ENCODE results near the gene EPS15. TPM values are rescaled to one million over a fixed set of nuclear protein-coding genes. Genes with fewer than 3 reads are reported as not detected.

The EPS15 gene
- total and polyA plus RNA-seq, 12 donors, result 12.4 to 81.4 (median 63.0) TPM

DNA sequence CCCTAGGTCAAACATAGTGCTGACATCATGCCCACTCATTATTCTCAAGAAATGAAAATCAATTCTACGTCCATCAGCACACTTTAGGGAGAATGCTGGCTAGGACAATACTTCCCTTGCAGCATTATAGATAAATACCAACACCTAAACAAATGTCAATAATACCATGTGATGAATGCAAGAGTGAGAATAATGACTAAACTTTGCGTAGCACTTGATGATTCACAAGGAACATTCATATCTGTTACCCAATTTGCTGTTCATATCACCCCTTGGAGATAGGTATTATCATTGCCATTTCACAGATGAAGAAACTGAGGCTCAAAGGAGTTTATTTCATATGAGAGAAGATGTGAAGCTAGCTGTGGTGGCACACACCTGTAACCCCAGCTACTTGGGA is 24.8 kb upstream of the EPS15 start:
- intact Hi-C loops (cut with DNase I), result no loop called here
- Histone ChIP-seq H3K9me3 (no peaks in the 10 kb centered on the region), H3K27ac (no peak overlapping the region), H3K36me3 (no peaks in the 10 kb centered on the region), H3K4me1 (peaks cover 0 to 6% (median 0%) of the 10 kb centered on the region in 9 donors), H3K4me3 (no peak overlapping the region), H3K27me3 (no peaks in the 10 kb centered on the region)
- no peak for DNase-seq
- TF ChIP-seq, protein P1, sequence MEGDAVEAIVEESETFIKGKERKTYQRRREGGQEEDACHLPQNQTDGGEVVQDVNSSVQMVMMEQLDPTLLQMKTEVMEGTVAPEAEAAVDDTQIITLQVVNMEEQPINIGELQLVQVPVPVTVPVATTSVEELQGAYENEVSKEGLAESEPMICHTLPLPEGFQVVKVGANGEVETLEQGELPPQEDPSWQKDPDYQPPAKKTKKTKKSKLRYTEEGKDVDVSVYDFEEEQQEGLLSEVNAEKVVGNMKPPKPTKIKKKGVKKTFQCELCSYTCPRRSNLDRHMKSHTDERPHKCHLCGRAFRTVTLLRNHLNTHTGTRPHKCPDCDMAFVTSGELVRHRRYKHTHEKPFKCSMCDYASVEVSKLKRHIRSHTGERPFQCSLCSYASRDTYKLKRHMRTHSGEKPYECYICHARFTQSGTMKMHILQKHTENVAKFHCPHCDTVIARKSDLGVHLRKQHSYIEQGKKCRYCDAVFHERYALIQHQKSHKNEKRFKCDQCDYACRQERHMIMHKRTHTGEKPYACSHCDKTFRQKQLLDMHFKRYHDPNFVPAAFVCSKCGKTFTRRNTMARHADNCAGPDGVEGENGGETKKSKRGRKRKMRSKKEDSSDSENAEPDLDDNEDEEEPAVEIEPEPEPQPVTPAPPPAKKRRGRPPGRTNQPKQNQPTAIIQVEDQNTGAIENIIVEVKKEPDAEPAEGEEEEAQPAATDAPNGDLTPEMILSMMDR (IDR thresholded peaks at IDR 0.05), result no peak
- ATAC-seq, result no peak
- WGBS, 2 donors, result 94 to 96% methylated on average over 2 of the region's 2 CpGs

GRCh38 chr1:51542158-51542953 is 23.3 kb upstream of the EPS15 start:
- Histone ChIP-seq H3K4me1 (no peaks in the 10 kb centered on the region), H3K27ac (no peak overlapping the region), H3K4me3 (no peak overlapping the region), H3K36me3 (no peaks in the 10 kb centered on the region), H3K27me3 (no peaks in the 10 kb centered on the region), H3K9me3 (peaks cover 0 to 4% (median 0%) of the 10 kb centered on the region in 11 donors)
- ATAC-seq, result no peak
- 85 to 86% methylated on average over 4 of the region's 4 CpGs for WGBS, 2 donors
- intact Hi-C loops (cut with DNase I), result no loop called here
- TF ChIP-seq, protein P1 (IDR thresholded peaks at IDR 0.05), result no peak
- no peak for DNase-seq

GRCh38 chr1:51541313-51542050 is 22.4 kb upstream of the EPS15 start:
- TF ChIP-seq, protein P1 (IDR thresholded peaks at IDR 0.05), result no peak
- peaks cover 0 to 9% (median 0%) of the 10 kb centered on the region in 11 donors for H3K9me3 ChIP-seq
- no peak overlapping the region for H3K27ac ChIP-seq
- no peaks in the 10 kb centered on the region for H3K27me3 ChIP-seq
- ATAC-seq (no peak), DNase-seq (no peak)
- no peaks in the 10 kb centered on the region for H3K4me1 ChIP-seq
- 82 to 83% methylated on average over 2 of the region's 2 CpGs for WGBS, 2 donors
- H3K36me3 ChIP-seq, result no peaks in the 10 kb centered on the region
- intact Hi-C loops (cut with DNase I), result no loop called here
- H3K4me3 ChIP-seq, result no peak overlapping the region

DNA sequence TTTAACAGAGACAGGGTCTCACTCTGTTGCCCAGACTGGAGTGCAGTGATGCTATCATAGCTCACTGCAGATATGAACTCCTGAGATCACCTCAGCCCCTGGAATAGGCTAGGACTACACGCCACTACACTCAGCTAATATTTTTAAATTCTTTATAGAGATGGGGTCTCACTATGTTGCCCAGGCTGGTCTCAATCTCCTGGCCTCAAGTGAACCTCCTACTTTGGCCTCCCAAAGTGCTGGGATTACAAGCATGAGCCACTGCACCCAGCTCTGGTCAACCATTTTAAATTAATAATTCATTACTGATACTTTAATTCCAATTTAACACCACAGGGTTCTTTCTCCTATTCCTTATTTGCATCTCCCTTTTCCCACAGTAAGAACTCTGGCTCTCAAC is 18.5 kb upstream of the EPS15 start:
- DNase-seq, result no peak
- no peak for ATAC-seq
- H3K36me3 ChIP-seq, result no peaks in the 10 kb centered on the region
- TF ChIP-seq, protein P1 (IDR thresholded peaks at IDR 0.05), result no peak
- no peaks in the 10 kb centered on the region for H3K27me3 ChIP-seq
- H3K4me1 ChIP-seq, result peaks cover 0 to 11% (median 6%) of the 10 kb centered on the region in 9 donors
- intact Hi-C loops (cut with DNase I), result loop anchor here in 2 of 10 donors (10.0 kb wide), 2 partner anchors 133 to 193 kb away; no protein-coding TSS in a partner anchor
- WGBS, 2 donors, result 85 to 98% methylated on average over 1 of the region's 1 CpG
- H3K27ac ChIP-seq, result no peak overlapping the region
- H3K4me3 ChIP-seq, result no peak overlapping the region
- peaks cover 0 to 9% (median 0%) of the 10 kb centered on the region in 11 donors for H3K9me3 ChIP-seq

Measured in heart right ventricle (tissue), 16 donors.